Muscle of leg (tissue), 11 donors: ENCODE data around the gene EFCAB14. TPM values are rescaled to one million over a fixed set of nuclear protein-coding genes. Genes with fewer than 3 reads are reported as not detected.
"Not testable (repeated sequence)": the region's sequence is repeated elsewhere in the genome, so short reads cannot be mapped to it uniquely, and the experiment has no call there.

ENCODE experiments used
- DNase-seq: peaks from one replicate; pipeline ENCODE4 v3.0.0; 2013
- H3K27ac ChIP-seq: one replicate; pipeline ENCODE4 v1.5.1; 2013; ENCODE audit warnings: mild to moderate bottlenecking, low read length, control low read depth
- H3K27me3 ChIP-seq: one replicate; pipeline ENCODE4 v1.6.1; 2013; ENCODE audit warnings: low read length; ENCODE audit not compliant: control insufficient read depth, insufficient read depth
- H3K36me3 ChIP-seq: one replicate; pipeline ENCODE4 v1.6.1; 2013; ENCODE audit warnings: low read length; ENCODE audit not compliant: control insufficient read depth, insufficient read depth
- H3K4me1 ChIP-seq: one replicate; pipeline ENCODE4 v1.6.1; 2013; ENCODE audit warnings: low read length; ENCODE audit not compliant: control insufficient read depth, insufficient read depth
- H3K4me3 ChIP-seq: one replicate; pipeline ENCODE4 v1.5.1; 2013; ENCODE audit warnings: low read length, control low read depth
- H3K9me3 ChIP-seq: replicated peaks from 2 replicates; pipeline ENCODE4 v1.6.1; 2013; ENCODE audit warnings: low read depth, low read length; ENCODE audit not compliant: control insufficient read depth
- WGBS: methylation state at CpG from one replicate; pipeline ENCODE4 v1.1.5; 2013; ENCODE audit warnings: missing lambda C conversion rate; ENCODE audit not compliant: insufficient coverage; 5-methylcytosine and 5-hydroxymethylcytosine counted together
- polyA plus RNA-seq, 8 donors: library from polyadenylated mRNA; unstranded; fragments of 120-200 nt; gene quantifications; one replicate each; pipeline versions ENCODE4 v1.2.1 to v1.2.3, GENCODE V29; 2013; ENCODE audit warnings: inconsistent platforms in 1 of 8, low replicate concordance in 1 of 8; ENCODE audit not compliant: insufficient read length in 8 of 8, insufficient read depth in 1 of 8
- total RNA-seq: library from RNA; stranded (reverse); fragments of 120-200 nt; gene quantifications from one replicate; pipeline ENCODE4 v1.2.4, GENCODE V29; 2013

Gene EFCAB14
- total and polyA plus RNA-seq, 9 donors = 66.6 to 100 (median 89.8) TPM

DNA sequence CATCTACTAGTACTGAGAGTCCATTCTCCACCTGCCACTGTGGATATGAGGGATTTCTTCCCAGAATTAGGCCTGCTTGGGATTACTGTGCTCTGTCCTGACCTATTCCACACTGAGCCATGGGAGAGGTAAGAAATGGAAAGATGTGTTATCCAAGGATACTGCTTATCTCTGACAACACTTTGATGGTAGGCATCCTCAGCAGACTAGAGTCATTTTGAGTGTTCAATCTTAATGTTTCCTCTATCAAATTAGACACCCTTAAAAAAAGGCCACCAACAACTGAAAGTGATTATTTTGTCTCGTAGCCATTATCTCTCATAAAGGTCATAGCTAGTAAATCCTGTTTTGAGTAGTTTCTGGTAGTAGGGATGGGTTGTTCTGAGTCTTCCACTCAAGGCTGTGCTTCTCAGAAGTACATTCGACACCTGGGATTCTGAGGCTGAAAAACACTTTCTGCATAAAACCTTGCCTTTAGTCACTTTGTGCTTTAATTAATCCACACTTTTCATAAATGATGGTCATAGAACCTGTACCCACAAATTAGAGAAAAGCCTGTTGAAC lies 59.5 kb downstream of the EFCAB14 start:
- no peak overlapping the region for H3K4me3 ChIP-seq
- H3K9me3 ChIP-seq = no peaks in the 10 kb centered on the region
- H3K27me3 ChIP-seq = no peaks in the 10 kb centered on the region
- no peak for DNase-seq
- peaks cover 39% of the 10 kb centered on the region for H3K36me3 ChIP-seq
- H3K4me1 ChIP-seq = no peaks in the 10 kb centered on the region
- no peak overlapping the region for H3K27ac ChIP-seq
- no CpG with 5 or more reads among the region's 2 CpGs for WGBS

GRCh38 chr1:46657775-46658174 lies 61.1 kb downstream of the EFCAB14 start:
- H3K4me1 ChIP-seq = no peaks in the 10 kb centered on the region
- no peaks in the 10 kb centered on the region for H3K27me3 ChIP-seq
- WGBS = no CpG with 5 or more reads among the region's 1 CpG
- H3K9me3 ChIP-seq = no peaks in the 10 kb centered on the region
- H3K27ac ChIP-seq = no peak overlapping the region
- H3K36me3 ChIP-seq = peaks cover 41% of the 10 kb centered on the region
- DNase-seq = no peak
- H3K4me3 ChIP-seq = no peak overlapping the region

DNA sequence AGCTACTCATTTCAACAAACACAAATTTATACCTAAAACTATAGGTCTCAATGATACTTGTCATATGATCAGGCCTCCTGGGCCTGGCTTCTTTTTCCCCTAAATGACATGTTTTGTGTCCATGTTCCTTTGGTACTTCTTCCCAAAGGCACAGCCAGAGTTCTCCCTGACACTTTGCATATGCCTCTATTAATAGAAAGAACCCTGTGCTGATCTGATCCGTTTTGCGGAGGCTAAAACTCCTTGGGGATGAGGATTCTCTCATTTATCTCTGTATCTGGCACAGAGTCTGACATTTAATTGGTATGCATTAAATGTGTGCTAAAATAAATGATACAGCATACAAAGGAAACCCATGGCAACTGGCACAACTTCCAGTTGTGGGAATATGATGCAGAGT lies 62.3 kb downstream of the EFCAB14 start:
- WGBS = no CpG with 5 or more reads among the region's 2 CpGs

GRCh38 chr1:46655848-46656247 lies 63.1 kb downstream of the EFCAB14 start:
- Histone ChIP-seq H3K4me3 (no peak overlapping the region), H3K9me3 (no peaks in the 10 kb centered on the region), H3K4me1 (no peaks in the 10 kb centered on the region), H3K27ac (no peak overlapping the region), H3K27me3 (no peaks in the 10 kb centered on the region), H3K36me3 (peaks cover 42% of the 10 kb centered on the region)
- no peak for DNase-seq

More for the DNA sequence above, 62.3 kb downstream of the EFCAB14 start:
- no peak for DNase-seq
- no peaks in the 10 kb centered on the region for H3K4me1 ChIP-seq
- H3K27me3 ChIP-seq = no peaks in the 10 kb centered on the region
- peaks cover 42% of the 10 kb centered on the region for H3K36me3 ChIP-seq
- no peak overlapping the region for H3K27ac ChIP-seq
- no peak overlapping the region for H3K4me3 ChIP-seq
- H3K9me3 ChIP-seq = no peaks in the 10 kb centered on the region

- not testable (repeated sequence) for H3K4me3 ChIP-seq, DNase-seq, H3K4me1 ChIP-seq, H3K9me3 ChIP-seq, H3K27me3 ChIP-seq, H3K27ac ChIP-seq
- H3K36me3 ChIP-seq = peaks cover 45% of the 10 kb centered on the region
- WGBS = no CpG with 5 or more reads among the region's 2 CpGs
Observed at GRCh38 chr1:46654698-46655097, 64.2 kb downstream of the EFCAB14 start.

- Histone ChIP-seq H3K4me1 (no peaks in the 10 kb centered on the region), H3K9me3 (peaks cover 15% of the 10 kb centered on the region), H3K27ac (no peak overlapping the region), H3K4me3 (no peak overlapping the region), H3K36me3 (peaks cover 42% of the 10 kb centered on the region), H3K27me3 (no peaks in the 10 kb centered on the region)
- no peak for DNase-seq
- WGBS = no CpG with 5 or more reads among the region's 1 CpG
Observed at GRCh38 chr1:46654012-46654411, 64.9 kb downstream of the EFCAB14 start.

GRCh38 chr1:46653405-46653958 lies 65.4 kb downstream of the EFCAB14 start:
- Histone ChIP-seq H3K27me3 (no peaks in the 10 kb centered on the region), H3K4me3 (no peak overlapping the region), H3K27ac (no peak overlapping the region), H3K9me3 (peaks cover 16% of the 10 kb centered on the region), H3K4me1 (no peaks in the 10 kb centered on the region), H3K36me3 (peaks cover 41% of the 10 kb centered on the region)
- no CpG with 5 or more reads among the region's 2 CpGs for WGBS
- no peak for DNase-seq

DNA sequence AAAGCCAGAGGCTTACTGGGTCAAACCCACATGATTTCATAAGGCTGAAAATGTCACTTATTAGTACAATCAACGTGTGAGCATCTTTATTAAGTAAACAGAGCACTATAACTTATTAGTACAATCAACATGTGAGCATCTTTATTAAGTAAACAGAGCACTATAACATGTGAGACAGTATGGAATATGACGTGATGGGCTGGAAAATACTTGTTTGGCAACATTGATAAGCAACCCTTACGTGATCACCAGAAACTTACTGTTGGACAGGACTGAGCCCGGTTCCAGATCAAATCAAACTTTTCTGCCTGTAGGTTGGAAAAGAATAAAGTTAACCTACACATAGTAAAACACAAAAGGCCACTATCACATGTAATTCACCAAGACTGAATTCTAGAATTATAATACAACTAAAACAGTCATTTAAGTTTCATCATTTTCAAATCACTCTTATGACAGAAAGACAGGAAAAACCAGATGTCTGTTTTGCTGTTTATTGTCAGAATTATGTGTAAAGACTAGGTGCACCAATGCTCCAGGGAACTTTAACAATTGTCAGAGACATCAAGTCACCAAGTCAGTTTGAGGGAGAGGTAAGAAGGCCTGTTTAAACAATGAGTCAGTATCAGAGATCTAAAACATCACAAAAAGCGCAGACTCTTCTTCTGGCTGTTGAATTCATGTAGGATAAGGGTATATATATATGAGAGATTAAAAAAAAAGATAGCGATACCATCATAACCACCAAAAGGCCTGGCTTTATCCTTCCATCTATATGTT lies 66.4 kb downstream of the EFCAB14 start:
- no CpG with 5 or more reads among the region's 6 CpGs for WGBS
- H3K27me3 ChIP-seq = no peaks in the 10 kb centered on the region
- DNase-seq = no peak
- peaks cover 16% of the 10 kb centered on the region for H3K9me3 ChIP-seq
- peaks cover 37% of the 10 kb centered on the region for H3K36me3 ChIP-seq
- no peaks in the 10 kb centered on the region for H3K4me1 ChIP-seq
- no peak overlapping the region for H3K27ac ChIP-seq
- no peak overlapping the region for H3K4me3 ChIP-seq

GRCh38 chr1:46651152-46651551 lies 67.8 kb downstream of the EFCAB14 start:
- WGBS = no CpG with 5 or more reads among the region's 3 CpGs

GRCh38 chr1:46650491-46650890 lies 68.4 kb downstream of the EFCAB14 start:
- H3K27ac ChIP-seq = no peak overlapping the region
- no peak overlapping the region for H3K4me3 ChIP-seq
- WGBS = no CpG with 5 or more reads among the region's 3 CpGs
- H3K9me3 ChIP-seq = peaks cover 16% of the 10 kb centered on the region
- H3K27me3 ChIP-seq = no peaks in the 10 kb centered on the region
- peaks cover 34% of the 10 kb centered on the region for H3K36me3 ChIP-seq
- no peaks in the 10 kb centered on the region for H3K4me1 ChIP-seq
- no peak for DNase-seq

More at GRCh38 chr1:46651152-46651551, 67.8 kb downstream of the EFCAB14 start:
- H3K27me3 ChIP-seq, H3K27ac ChIP-seq, H3K4me3 ChIP-seq, DNase-seq, H3K4me1 ChIP-seq: not testable (repeated sequence)
- H3K36me3 ChIP-seq = peaks cover 38% of the 10 kb centered on the region
- H3K9me3 ChIP-seq = peaks cover 16% of the 10 kb centered on the region
